ENCODE data around the gene TEN1. TPM values are rescaled to one million over a fixed set of nuclear protein-coding genes. Genes with fewer than 3 reads are reported as not detected.
A peak's percentile ranks its signal among the peaks of the same experiment; 100 is the strongest.

TEN1 gene
- total RNA-seq, 1 donor from 2014 or later = 10.9 TPM

DNA sequence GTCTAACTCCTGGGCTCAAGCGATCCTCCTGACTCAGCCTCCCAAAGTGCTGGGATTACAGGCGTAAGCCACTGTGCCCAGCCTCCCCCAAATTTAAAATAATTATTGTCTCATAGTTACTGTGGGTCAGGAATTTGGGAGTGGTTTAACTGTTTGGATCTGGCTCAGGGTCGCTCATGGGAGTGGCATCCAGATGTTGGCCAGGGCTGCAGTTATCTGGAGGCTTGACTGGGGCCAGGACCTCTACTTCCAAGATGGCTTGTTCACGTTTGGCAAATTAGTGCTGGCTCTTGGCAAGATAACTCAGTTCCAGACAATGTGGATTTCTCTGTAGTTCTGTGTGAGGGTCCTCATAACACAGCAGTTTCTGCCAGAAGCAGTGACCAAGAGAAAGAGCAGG is 8.0 kb downstream of the TEN1 start:
- peak; percentile 16 for DNase-seq
- no peak for ATAC-seq
- Histone ChIP-seq H3K9me3 (no peaks in the 10 kb centered on the region), H3K4me3 (no peak overlapping the region), H3K27ac (no peak overlapping the region), H3K4me1 (peaks cover 25% of the 10 kb centered on the region), H3K36me3 (no peaks in the 10 kb centered on the region), H3K27me3 (no peaks in the 10 kb centered on the region)
- intact Hi-C loops (cut with DNase I) = no loop called here
- TF ChIP-seq, protein P1, sequence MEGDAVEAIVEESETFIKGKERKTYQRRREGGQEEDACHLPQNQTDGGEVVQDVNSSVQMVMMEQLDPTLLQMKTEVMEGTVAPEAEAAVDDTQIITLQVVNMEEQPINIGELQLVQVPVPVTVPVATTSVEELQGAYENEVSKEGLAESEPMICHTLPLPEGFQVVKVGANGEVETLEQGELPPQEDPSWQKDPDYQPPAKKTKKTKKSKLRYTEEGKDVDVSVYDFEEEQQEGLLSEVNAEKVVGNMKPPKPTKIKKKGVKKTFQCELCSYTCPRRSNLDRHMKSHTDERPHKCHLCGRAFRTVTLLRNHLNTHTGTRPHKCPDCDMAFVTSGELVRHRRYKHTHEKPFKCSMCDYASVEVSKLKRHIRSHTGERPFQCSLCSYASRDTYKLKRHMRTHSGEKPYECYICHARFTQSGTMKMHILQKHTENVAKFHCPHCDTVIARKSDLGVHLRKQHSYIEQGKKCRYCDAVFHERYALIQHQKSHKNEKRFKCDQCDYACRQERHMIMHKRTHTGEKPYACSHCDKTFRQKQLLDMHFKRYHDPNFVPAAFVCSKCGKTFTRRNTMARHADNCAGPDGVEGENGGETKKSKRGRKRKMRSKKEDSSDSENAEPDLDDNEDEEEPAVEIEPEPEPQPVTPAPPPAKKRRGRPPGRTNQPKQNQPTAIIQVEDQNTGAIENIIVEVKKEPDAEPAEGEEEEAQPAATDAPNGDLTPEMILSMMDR (IDR thresholded peaks at IDR 0.05) = no peak

DNA sequence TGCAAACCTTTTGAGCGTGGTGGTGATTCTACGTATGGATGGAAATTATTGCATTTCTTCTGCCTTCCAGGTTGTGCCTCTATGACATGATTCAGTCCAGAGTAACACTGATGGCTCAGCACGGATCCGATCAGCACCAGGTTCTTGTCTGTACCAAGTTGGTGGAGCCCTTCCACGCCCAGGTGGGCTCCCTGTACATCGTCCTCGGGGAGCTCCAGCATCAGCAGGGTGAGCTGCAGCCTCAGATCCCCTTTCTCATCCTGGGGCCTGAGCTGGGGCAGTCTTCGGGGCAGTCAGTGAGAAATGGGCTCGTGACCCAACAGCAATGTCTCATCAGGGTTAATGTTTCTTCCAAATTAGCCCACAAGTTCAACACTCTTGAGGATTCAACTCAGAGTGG is 12.4 kb downstream of the TEN1 start:
- Histone ChIP-seq H3K9me3 (no peaks in the 10 kb centered on the region), H3K4me1 (no peaks in the 10 kb centered on the region), H3K36me3 (peaks cover 11% of the 10 kb centered on the region), H3K27ac (no peak overlapping the region), H3K27me3 (no peaks in the 10 kb centered on the region), H3K4me3 (no peak overlapping the region)
- DNase-seq (no peak), ATAC-seq (no peak)
- TF ChIP-seq, protein P1 (IDR thresholded peaks at IDR 0.05) = no peak
- intact Hi-C loops (cut with DNase I) = no loop called here

DNA sequence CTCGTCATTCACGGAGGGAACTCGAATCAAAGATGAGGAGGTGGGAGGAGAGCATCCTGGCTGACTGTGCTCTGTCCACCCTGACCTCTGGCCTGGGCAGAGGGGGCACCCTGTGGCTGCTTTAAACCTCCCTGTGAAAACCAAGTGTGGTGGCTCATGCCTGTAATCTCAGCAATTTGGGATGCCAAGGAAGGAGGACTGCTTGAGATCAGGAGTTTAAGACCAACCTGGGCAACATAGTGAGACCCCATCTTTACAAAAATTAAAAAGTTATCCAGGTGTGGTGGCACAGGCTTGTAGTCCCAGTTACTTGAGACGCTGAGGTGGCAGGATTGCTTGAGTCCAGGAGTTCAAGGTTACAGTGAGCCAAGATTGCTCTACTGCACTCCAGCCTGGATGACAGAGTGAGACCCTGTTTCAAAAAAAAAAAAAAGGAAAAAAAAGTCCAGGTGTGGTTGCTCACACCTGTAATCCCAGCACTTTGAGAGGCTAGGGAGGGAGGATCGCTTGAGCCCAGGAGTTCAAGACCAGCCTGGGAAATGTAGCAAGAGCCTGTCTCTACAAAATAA is 15.8 kb downstream of the TEN1 start:
- Histone ChIP-seq H3K4me3 (no peak overlapping the region), H3K9me3 (no peaks in the 10 kb centered on the region), H3K27ac (no peak overlapping the region), H3K36me3 (peaks cover 11% of the 10 kb centered on the region), H3K27me3 (no peaks in the 10 kb centered on the region), H3K4me1 (peaks cover 13% of the 10 kb centered on the region)
- TF ChIP-seq, protein P1 (IDR thresholded peaks at IDR 0.05) = no peak
- intact Hi-C loops (cut with DNase I) = no loop called here
- DNase-seq (no peak), ATAC-seq (no peak)

DNA sequence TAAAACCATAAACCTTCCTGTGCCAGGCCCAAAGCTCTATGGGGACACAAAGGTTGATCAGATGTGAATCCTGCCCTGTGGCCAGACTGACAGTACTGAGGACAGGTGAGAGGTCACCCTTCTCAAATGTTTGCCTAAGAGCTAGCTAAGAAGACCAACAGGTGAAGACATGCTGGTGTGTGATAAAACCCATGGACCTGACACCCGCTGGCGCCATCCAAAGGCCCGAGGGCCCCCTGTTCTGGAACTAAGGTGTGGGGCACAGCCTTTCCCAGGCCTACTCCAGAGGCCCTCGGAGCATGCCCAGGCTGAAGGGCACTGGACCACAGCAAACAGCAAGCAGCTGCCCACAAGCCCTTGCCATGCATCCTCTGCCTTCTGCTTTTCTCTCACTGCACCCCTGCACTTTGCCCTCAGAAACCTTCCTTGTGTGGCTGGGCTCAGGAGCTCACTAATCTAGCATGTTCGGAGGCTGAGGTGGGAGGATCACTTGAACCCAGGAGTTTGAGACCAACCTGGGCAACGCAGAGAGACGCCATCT is 16.4 kb downstream of the TEN1 start:
- H3K36me3 ChIP-seq = peaks cover 11% of the 10 kb centered on the region
- intact Hi-C loops (cut with DNase I) = no loop called here
- ATAC-seq (no peak), DNase-seq (no peak)
- TF ChIP-seq, protein P1 (IDR thresholded peaks at IDR 0.05) = no peak
- H3K4me3 ChIP-seq = no peak overlapping the region
- H3K4me1 ChIP-seq = peaks cover 13% of the 10 kb centered on the region
- no peaks in the 10 kb centered on the region for H3K9me3 ChIP-seq
- no peaks in the 10 kb centered on the region for H3K27me3 ChIP-seq
- no peak overlapping the region for H3K27ac ChIP-seq

DNA sequence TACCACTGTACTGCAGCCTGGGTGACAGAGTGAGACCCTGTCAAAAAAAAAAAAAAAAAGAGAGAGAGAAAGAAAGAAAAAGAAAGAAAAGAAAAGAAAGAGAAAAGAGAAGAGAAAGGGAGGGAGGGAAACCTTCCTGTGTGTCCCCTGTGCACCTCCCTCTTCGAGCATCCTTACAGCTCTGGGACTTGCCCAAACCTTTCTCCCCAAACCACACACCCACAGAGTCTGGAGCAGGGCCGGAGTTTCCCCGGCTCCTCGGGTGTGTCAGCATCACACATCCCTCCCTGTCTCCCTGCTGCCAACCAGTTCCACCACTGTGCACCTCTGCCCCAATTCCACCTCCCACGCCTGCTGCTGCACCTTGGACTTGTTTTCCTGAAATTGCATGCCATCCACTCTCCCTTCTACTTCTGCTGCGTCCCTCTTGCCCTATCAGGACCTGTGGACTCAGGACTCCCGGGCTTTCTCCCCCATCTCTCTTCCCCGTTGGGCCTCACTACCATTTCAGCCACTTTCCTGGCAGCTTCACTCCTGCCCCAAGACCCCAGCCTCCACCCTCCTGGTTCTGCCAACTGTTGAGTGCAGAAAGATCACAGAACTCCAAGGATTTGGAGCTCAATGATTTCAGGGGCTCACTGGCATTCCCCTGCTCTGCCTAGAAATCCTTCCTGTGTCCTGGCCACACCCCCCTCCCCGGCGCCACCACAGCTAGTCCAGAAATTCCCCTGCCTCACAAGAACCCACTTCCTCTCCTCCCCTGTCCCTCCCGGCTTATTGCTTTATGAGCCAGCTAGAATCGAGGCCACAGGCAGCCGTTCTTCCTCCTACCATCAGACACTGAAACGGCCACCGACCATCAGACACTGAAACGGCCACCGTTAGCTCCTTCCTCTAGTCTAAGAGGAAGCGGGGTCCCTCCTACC is 17.9 kb downstream of the TEN1 start:
- no peaks in the 10 kb centered on the region for H3K27me3 ChIP-seq
- peak; percentile 85 for DNase-seq
- H3K27ac ChIP-seq = peak overlapping the region; percentile 40
- ATAC-seq = peak; percentile 76
- TF ChIP-seq, protein P1 (IDR thresholded peaks at IDR 0.05) = no peak
- H3K9me3 ChIP-seq = no peaks in the 10 kb centered on the region
- no peak overlapping the region for H3K4me3 ChIP-seq
- peaks cover 11% of the 10 kb centered on the region for H3K36me3 ChIP-seq
- intact Hi-C loops (cut with DNase I) = no loop called here
- peaks cover 13% of the 10 kb centered on the region for H3K4me1 ChIP-seq

Measured in upper lobe of right lung (tissue), 1 donor.